Liver (tissue), 9 donors: ENCODE measurements around the gene USF2. TPM values are rescaled to one million over a fixed set of nuclear protein-coding genes. Genes with fewer than 3 reads are reported as not detected.

ENCODE experiments used
- DNase-seq: peaks from one replicate; pipeline ENCODE4 v3.0.0-alpha.2; 2017; ENCODE audit warnings: low spot score
- H3K27ac ChIP-seq, 2 donors: one replicate each; pipeline ENCODE4 v1.7.0; 2013; ENCODE audit warnings: inconsistent platforms in 2 of 2, low read length in 2 of 2, control low read depth in 1 of 2, low read depth in 1 of 2, mild to moderate bottlenecking in 1 of 2
- H3K27me3 ChIP-seq, 4 donors: one replicate each; pipeline versions ENCODE4 v1.6.1 to v1.7.0; 2013; ENCODE audit warnings: low read length in 3 of 4, inconsistent platforms in 1 of 4, mild to moderate bottlenecking in 1 of 4, moderate library complexity in 1 of 4; ENCODE audit not compliant: control insufficient read depth in 4 of 4, insufficient read depth in 4 of 4
- H3K36me3 ChIP-seq, 4 donors: one replicate each; pipeline versions ENCODE4 v1.6.1 to v1.7.0; 2013; ENCODE audit warnings: low read length in 3 of 4, mild to moderate bottlenecking in 3 of 4, low read depth in 1 of 4, moderate library complexity in 1 of 4; ENCODE audit not compliant: control insufficient read depth in 4 of 4, insufficient read depth in 3 of 4
- H3K4me1 ChIP-seq, 4 donors: one replicate each; pipeline versions ENCODE4 v1.6.1 to v1.7.0; 2013; ENCODE audit warnings: low read length in 3 of 4, mild to moderate bottlenecking in 3 of 4, moderate library complexity in 1 of 4; ENCODE audit not compliant: control insufficient read depth in 4 of 4, insufficient read depth in 4 of 4
- H3K4me3 ChIP-seq, 3 donors: one replicate each; pipeline versions ENCODE4 v1.6.1 to v1.7.0; 2013; ENCODE audit warnings: low read length in 3 of 3, control low read depth in 1 of 3, low read depth in 1 of 3, mild to moderate bottlenecking in 1 of 3
- H3K9ac ChIP-seq, 2 donors: one replicate each; pipeline ENCODE4 v1.7.0; 2013; ENCODE audit warnings: low read length in 2 of 2, mild to moderate bottlenecking in 2 of 2, moderate library complexity in 2 of 2, control low read depth in 1 of 2, low read depth in 1 of 2
- H3K9me3 ChIP-seq, 4 donors: one replicate each; pipeline versions ENCODE4 v1.6.1 to v1.7.0; 2013; ENCODE audit warnings: low read length in 3 of 4; ENCODE audit not compliant: control insufficient read depth in 4 of 4
- EGR1 ChIP-seq, 2 donors: IDR thresholded peaks; 2 replicates each; pipeline ENCODE4 v1.6.1; 2016 to 2018; ENCODE audit warnings: antibody characterized with exemption in 2 of 2, low read depth in 2 of 2
- FOXA1 ChIP-seq: IDR thresholded peaks from 2 replicates; pipeline ENCODE4 v1.6.1; 2016; ENCODE audit warnings: antibody characterized with exemption
- FOXA2 ChIP-seq: IDR thresholded peaks from 2 replicates; pipeline ENCODE4 v1.6.1; 2016; ENCODE audit warnings: antibody characterized with exemption
- GABPA ChIP-seq, 2 donors: IDR thresholded peaks in 1 of 2; conservative IDR thresholded peaks in 1 of 2; 2 replicates each; pipeline ENCODE4 v1.6.1; 2016; ENCODE audit warnings: antibody characterized with exemption in 2 of 2, mild to moderate bottlenecking in 1 of 2, moderate library complexity in 1 of 2
- HNF4A ChIP-seq, 2 donors: conservative IDR thresholded peaks; 2 replicates each; pipeline ENCODE4 v1.6.1; 2016; ENCODE audit warnings: antibody characterized with exemption in 2 of 2, mild to moderate bottlenecking in 2 of 2
- HNF4G ChIP-seq: IDR thresholded peaks from 2 replicates; pipeline ENCODE4 v1.6.1; 2016; ENCODE audit warnings: antibody characterized with exemption
- JUND ChIP-seq, 2 donors: IDR thresholded peaks; 2 replicates each; pipeline ENCODE4 v1.6.1; 2016; ENCODE audit warnings: antibody characterized with exemption in 2 of 2
- MAX ChIP-seq: IDR thresholded peaks from 2 replicates; pipeline ENCODE4 v1.6.1; 2016; ENCODE audit warnings: antibody characterized with exemption
- NR2F2 ChIP-seq: IDR thresholded peaks from 2 replicates; pipeline ENCODE4 v1.6.1; 2016; ENCODE audit warnings: antibody characterized with exemption
- RAD21 ChIP-seq, 2 donors: IDR thresholded peaks; 2 replicates each; pipeline ENCODE4 v1.6.1; 2016; ENCODE audit warnings: antibody characterized with exemption in 2 of 2, mild to moderate bottlenecking in 2 of 2
- RXRA ChIP-seq, 2 donors: IDR thresholded peaks; 2 replicates each; pipeline ENCODE4 v1.6.1; 2017 to 2018; ENCODE audit warnings: antibody characterized with exemption in 2 of 2, mild to moderate bottlenecking in 1 of 2
- SP1 ChIP-seq: IDR thresholded peaks from 2 replicates; pipeline ENCODE4 v1.6.1; 2018; ENCODE audit warnings: antibody characterized with exemption, mild to moderate bottlenecking
- TAF1 ChIP-seq: conservative IDR thresholded peaks from 2 replicates; pipeline ENCODE4 v1.6.1; 2016; ENCODE audit warnings: antibody characterized with exemption, mild to moderate bottlenecking
- YY1 ChIP-seq: IDR thresholded peaks from 2 replicates; pipeline ENCODE4 v1.6.1; 2016; ENCODE audit warnings: antibody characterized with exemption, mild to moderate bottlenecking
- ZBTB33 ChIP-seq: IDR thresholded peaks from 2 replicates; pipeline ENCODE4 v1.6.1; 2016; ENCODE audit warnings: antibody characterized with exemption
- WGBS: extraction: QIAGEN DNeasy Blood & Tissue Kit; methylation state at CpG from one replicate; pipeline ENCODE4 v1.1.7; 2013; 5-methylcytosine and 5-hydroxymethylcytosine counted together
- polyA plus RNA-seq, 2 donors: library from polyadenylated mRNA; stranded (reverse) in 1 of 2; unstranded in 1 of 2; fragments of 200-250 nt in 1 of 2; fragments of >200 nt in 1 of 2; fragmentation: Nextera tagmentation in 1 of 2; extraction: Ambion mirVana in 1 of 2; gene quantifications; one replicate each; pipeline versions ENCODE4 v1.2.1 to v1.2.3, GENCODE V29; 2013 to 2015
- total RNA-seq, 2 donors: library from RNA; depleted of rRNA; stranded (reverse); fragments of >200 nt; gene quantifications; one replicate each; pipeline ENCODE4 v1.2.3, GENCODE V29; 2014
- TF ChIP-seq, protein P1 (sequence below): IDR thresholded peaks from 2 replicates; pipeline ENCODE4 v1.6.1; 2016; ENCODE audit warnings: antibody characterized with exemption
- TF ChIP-seq, protein P2 (sequence below): IDR thresholded peaks from 2 replicates; pipeline ENCODE4 v1.6.1; 2016; ENCODE audit warnings: antibody characterized with exemption, mild to moderate bottlenecking
- TF ChIP-seq, protein P3 (sequence below): fragments of 150-350 bp; IDR thresholded peaks from 2 replicates; pipeline ENCODE4 v1.5.1; 2017; ENCODE audit warnings: improper control_type of control experiment, low read depth, low read length; ENCODE audit not compliant: missing input control
- donor health status: healthy.
- donor health status: healthy.
- donor health status: healthy.
- donor health status: healthy.
- donor health status: healthy.

Gene USF2
- total and polyA plus RNA-seq, 4 donors = 22.8 to 85.9 (median 55.9) TPM

DNA sequence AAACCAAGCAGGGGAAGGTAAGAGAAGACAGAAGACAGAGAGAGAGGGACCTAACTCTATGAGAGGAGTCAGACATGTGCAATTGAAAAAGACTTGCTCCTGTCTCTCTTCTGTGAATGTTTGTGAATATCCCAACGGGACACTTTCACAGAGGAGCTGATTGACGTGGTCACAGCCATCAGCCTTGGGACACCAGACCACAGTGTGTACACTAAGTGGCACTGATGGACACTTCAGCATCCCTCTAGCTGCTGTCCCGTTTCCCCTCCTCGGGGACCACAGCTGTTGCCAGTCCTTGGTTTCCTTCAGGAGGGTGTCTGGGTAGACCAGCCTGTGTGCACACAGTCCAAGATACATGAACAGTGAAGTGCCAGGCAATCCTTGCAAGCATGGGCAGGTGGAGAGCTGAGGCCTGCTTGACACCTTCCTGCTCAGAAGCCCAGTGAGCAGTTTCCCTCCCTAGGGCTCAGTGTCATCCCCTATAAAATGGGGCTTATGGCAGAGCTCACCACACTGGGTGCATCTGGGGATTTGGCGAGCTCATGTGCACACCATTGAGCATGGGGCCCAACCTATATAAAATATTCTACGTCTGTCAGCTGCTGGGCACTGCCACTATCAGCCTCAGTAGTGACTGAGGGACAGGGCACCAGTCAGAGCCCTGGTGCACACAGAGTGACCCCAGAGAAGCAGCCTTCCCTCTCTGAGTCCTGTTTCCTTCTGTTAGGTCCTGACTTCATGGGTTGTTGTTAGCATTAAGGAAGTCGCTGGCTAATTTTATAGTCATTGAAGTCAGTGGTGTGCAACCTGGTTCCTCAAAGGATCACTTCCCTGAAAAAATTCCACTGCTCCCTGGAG, 4.3 kb upstream of the USF2 start:
- no peak overlapping the region for H3K9ac ChIP-seq

More for the DNA sequence above, 4.3 kb upstream of the USF2 start:
- Histone ChIP-seq H3K9me3 (no peaks in the 10 kb centered on the region), H3K4me3 (no peak overlapping the region), H3K4me1 (peaks cover 10 to 55% (median 38%) of the 10 kb centered on the region in 4 donors), H3K27me3 (no peaks in the 10 kb centered on the region), H3K27ac (no peak overlapping the region), H3K36me3 (peaks cover 0 to 10% (median 4%) of the 10 kb centered on the region in 4 donors)
- DNase-seq = peak; percentile 21
- TF ChIP-seq MAX (no peak), JUND (IDR thresholded peaks at IDR 0.05) (no peak), HNF4G (no peak), YY1 (no peak), HNF4A (conservative IDR thresholded peaks at IDR 0.05) (no peak), GABPA (IDR thresholded peaks at IDR 0.05 in 1 of 2, conservative IDR thresholded peaks at IDR 0.05 in 1 of 2) (no peak), NR2F2 (no peak), FOXA2 (no peak), EGR1 (IDR thresholded peaks at IDR 0.05; ENCODE audit: low read depth in 2 of 2) (no peak), SP1 (no peak), FOXA1 (no peak), RXRA (IDR thresholded peaks at IDR 0.05) (no peak), ZBTB33 (no peak), RAD21 (IDR thresholded peaks at IDR 0.05) (no peak), TAF1 (no peak)
- TF ChIP-seq, protein P1, sequence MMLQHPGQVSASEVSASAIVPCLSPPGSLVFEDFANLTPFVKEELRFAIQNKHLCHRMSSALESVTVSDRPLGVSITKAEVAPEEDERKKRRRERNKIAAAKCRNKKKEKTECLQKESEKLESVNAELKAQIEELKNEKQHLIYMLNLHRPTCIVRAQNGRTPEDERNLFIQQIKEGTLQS = no peak
- TF ChIP-seq, protein P2, sequence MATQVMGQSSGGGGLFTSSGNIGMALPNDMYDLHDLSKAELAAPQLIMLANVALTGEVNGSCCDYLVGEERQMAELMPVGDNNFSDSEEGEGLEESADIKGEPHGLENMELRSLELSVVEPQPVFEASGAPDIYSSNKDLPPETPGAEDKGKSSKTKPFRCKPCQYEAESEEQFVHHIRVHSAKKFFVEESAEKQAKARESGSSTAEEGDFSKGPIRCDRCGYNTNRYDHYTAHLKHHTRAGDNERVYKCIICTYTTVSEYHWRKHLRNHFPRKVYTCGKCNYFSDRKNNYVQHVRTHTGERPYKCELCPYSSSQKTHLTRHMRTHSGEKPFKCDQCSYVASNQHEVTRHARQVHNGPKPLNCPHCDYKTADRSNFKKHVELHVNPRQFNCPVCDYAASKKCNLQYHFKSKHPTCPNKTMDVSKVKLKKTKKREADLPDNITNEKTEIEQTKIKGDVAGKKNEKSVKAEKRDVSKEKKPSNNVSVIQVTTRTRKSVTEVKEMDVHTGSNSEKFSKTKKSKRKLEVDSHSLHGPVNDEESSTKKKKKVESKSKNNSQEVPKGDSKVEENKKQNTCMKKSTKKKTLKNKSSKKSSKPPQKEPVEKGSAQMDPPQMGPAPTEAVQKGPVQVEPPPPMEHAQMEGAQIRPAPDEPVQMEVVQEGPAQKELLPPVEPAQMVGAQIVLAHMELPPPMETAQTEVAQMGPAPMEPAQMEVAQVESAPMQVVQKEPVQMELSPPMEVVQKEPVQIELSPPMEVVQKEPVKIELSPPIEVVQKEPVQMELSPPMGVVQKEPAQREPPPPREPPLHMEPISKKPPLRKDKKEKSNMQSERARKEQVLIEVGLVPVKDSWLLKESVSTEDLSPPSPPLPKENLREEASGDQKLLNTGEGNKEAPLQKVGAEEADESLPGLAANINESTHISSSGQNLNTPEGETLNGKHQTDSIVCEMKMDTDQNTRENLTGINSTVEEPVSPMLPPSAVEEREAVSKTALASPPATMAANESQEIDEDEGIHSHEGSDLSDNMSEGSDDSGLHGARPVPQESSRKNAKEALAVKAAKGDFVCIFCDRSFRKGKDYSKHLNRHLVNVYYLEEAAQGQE = no peak
- TF ChIP-seq, protein P3, sequence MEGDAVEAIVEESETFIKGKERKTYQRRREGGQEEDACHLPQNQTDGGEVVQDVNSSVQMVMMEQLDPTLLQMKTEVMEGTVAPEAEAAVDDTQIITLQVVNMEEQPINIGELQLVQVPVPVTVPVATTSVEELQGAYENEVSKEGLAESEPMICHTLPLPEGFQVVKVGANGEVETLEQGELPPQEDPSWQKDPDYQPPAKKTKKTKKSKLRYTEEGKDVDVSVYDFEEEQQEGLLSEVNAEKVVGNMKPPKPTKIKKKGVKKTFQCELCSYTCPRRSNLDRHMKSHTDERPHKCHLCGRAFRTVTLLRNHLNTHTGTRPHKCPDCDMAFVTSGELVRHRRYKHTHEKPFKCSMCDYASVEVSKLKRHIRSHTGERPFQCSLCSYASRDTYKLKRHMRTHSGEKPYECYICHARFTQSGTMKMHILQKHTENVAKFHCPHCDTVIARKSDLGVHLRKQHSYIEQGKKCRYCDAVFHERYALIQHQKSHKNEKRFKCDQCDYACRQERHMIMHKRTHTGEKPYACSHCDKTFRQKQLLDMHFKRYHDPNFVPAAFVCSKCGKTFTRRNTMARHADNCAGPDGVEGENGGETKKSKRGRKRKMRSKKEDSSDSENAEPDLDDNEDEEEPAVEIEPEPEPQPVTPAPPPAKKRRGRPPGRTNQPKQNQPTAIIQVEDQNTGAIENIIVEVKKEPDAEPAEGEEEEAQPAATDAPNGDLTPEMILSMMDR = no peak
- WGBS = 84% methylated on average over 7 of the region's 7 CpGs
